Fibroblast of lung (primary cell): ENCODE data around the gene SNRPA.

Source experiments
- EZH2 ChIP-seq: IDR thresholded peaks from 2 replicates; pipeline ENCODE4 v1.5.1; 2012; ENCODE audit warnings: low read length, control low read depth, mild to moderate bottlenecking; ENCODE audit errors: missing control alignments
- TF ChIP-seq, protein P1 (sequence below), 2 donors: IDR thresholded peaks in 1 of 2; conservative IDR thresholded peaks in 1 of 2; 1 replicate in 1 of 2; 2 replicates in 1 of 2; pipeline ENCODE4 v1.5.1; 2011 to 2012; ENCODE audit warnings: low read length in 2 of 2, control low read depth in 1 of 2, inconsistent platforms in 1 of 2, low read depth in 1 of 2, mild to moderate bottlenecking in 1 of 2

DNA sequence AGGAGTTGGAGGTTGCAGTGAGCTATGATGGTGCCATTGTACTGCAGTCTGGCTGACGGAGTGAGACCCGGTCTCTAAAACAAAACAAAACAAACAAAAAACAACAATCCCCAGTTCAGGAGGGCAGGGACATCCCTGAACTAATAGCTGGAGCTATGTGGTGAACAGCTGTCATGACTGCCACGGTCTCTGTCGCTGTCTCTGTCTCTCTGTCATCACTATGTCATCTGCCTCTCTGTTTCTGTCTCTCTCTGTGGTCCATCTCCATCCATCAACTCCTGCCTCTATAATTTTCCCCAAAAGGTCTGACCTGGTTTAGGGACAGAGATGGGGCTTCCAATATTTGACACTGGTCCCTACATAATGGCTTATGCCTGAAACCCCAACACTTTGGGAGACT, 26.7 kb upstream of the SNRPA start:
- TF ChIP-seq, protein P1, sequence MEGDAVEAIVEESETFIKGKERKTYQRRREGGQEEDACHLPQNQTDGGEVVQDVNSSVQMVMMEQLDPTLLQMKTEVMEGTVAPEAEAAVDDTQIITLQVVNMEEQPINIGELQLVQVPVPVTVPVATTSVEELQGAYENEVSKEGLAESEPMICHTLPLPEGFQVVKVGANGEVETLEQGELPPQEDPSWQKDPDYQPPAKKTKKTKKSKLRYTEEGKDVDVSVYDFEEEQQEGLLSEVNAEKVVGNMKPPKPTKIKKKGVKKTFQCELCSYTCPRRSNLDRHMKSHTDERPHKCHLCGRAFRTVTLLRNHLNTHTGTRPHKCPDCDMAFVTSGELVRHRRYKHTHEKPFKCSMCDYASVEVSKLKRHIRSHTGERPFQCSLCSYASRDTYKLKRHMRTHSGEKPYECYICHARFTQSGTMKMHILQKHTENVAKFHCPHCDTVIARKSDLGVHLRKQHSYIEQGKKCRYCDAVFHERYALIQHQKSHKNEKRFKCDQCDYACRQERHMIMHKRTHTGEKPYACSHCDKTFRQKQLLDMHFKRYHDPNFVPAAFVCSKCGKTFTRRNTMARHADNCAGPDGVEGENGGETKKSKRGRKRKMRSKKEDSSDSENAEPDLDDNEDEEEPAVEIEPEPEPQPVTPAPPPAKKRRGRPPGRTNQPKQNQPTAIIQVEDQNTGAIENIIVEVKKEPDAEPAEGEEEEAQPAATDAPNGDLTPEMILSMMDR (conservative IDR thresholded peaks at IDR 0.05 in 1 of 2, IDR thresholded peaks at IDR 0.05 in 1 of 2; ENCODE audit: low read depth in 1 of 2, low read length in 2 of 2): no peak
- TF ChIP-seq EZH2: no peak
